IgD-negative memory B cell (primary cell): ENCODE results near the gene ALOX5AP. TPM values are rescaled to one million over a fixed set of nuclear protein-coding genes. Genes with fewer than 3 reads are reported as not detected.

Experiments
- H3K27ac Mint-ChIP-seq, 3 donors: one replicate each; pipeline ENCODE4 v1.8.0; 2020 to 2022; ENCODE audit warnings: mild to moderate bottlenecking in 3 of 3, mixed read lengths in 3 of 3, moderate library complexity in 1 of 3
- H3K27me3 Mint-ChIP-seq: one replicate; pipeline ENCODE4 v1.8.0; 2021; ENCODE audit warnings: mixed read lengths
- H3K36me3 Mint-ChIP-seq: one replicate; pipeline ENCODE4 v1.8.0; 2020; ENCODE audit warnings: mild to moderate bottlenecking, mixed read lengths
- H3K4me1 Mint-ChIP-seq, 3 donors: one replicate each; pipeline ENCODE4 v1.8.0; 2020 to 2022; ENCODE audit warnings: mixed read lengths in 3 of 3, mild to moderate bottlenecking in 1 of 3
- H3K4me3 Mint-ChIP-seq, 4 donors: one replicate each; pipeline ENCODE4 v1.8.0; 2020 to 2022; ENCODE audit warnings: mild to moderate bottlenecking in 4 of 4, mixed read lengths in 4 of 4, moderate library complexity in 3 of 4
- H3K9me3 Mint-ChIP-seq, 3 donors: one replicate each; pipeline ENCODE4 v1.8.0; 2020 to 2021; ENCODE audit warnings: mixed read lengths in 3 of 3, mild to moderate bottlenecking in 1 of 3
- polyA plus RNA-seq: library from polyadenylated mRNA; unstranded; fragments of 300-500 nt; fragmentation: Illumina TruSeq; gene quantifications from one replicate; pipeline ENCODE4 v1.2.3, GENCODE V29; 2021

The ALOX5AP gene
- polyA plus RNA-seq, 1 donor from 2014 or later: 208 TPM

- Mint-ChIP-seq H3K27ac (no peak overlapping the region), H3K27me3 (peaks cover 4% of the 10 kb centered on the region), H3K4me3 (no peak overlapping the region)
These were observed 29.7 kb upstream of the ALOX5AP start for GRCh38 chr13:30705680-30706079.

GRCh38 chr13:30708541-30708940 lies 26.8 kb upstream of the ALOX5AP start:
- H3K36me3 Mint-ChIP-seq: peaks cover 2% of the 10 kb centered on the region
- no peaks in the 10 kb centered on the region for H3K9me3 Mint-ChIP-seq
- peak overlapping the region in 1 of 3 donors; percentile 47 for H3K27ac Mint-ChIP-seq
- H3K4me1 Mint-ChIP-seq: peaks cover 7 to 14% (median 8%) of the 10 kb centered on the region in 3 donors
- peaks cover 4% of the 10 kb centered on the region for H3K27me3 Mint-ChIP-seq
- peak overlapping the region in 1 of 4 donors; percentile 35 for H3K4me3 Mint-ChIP-seq

More at GRCh38 chr13:30705680-30706079, 29.7 kb upstream of the ALOX5AP start:
- no peaks in the 10 kb centered on the region for H3K9me3 Mint-ChIP-seq
- peaks cover 2% of the 10 kb centered on the region for H3K36me3 Mint-ChIP-seq
- H3K4me1 Mint-ChIP-seq: peaks cover 1 to 9% (median 1%) of the 10 kb centered on the region in 3 donors

- no peak overlapping the region for H3K4me3 Mint-ChIP-seq
- peaks cover 2% of the 10 kb centered on the region for H3K27me3 Mint-ChIP-seq
- H3K27ac Mint-ChIP-seq: no peak overlapping the region
- H3K9me3 Mint-ChIP-seq: no peaks in the 10 kb centered on the region
- peaks cover 6 to 9% (median 8%) of the 10 kb centered on the region in 3 donors for H3K4me1 Mint-ChIP-seq
- H3K36me3 Mint-ChIP-seq: peaks cover 2% of the 10 kb centered on the region
These were observed 24.9 kb upstream of the ALOX5AP start for GRCh38 chr13:30710442-30710841.

- Mint-ChIP-seq H3K9me3 (no peaks in the 10 kb centered on the region), H3K4me1 (peaks cover 6 to 9% (median 8%) of the 10 kb centered on the region in 3 donors), H3K36me3 (peaks cover 2% of the 10 kb centered on the region), H3K27ac (no peak overlapping the region), H3K27me3 (peaks cover 2% of the 10 kb centered on the region), H3K4me3 (no peak overlapping the region)
These were observed 24.0 kb upstream of the ALOX5AP start for GRCh38 chr13:30711375-30711774.

- Mint-ChIP-seq H3K4me3 (no peak overlapping the region), H3K27me3 (peaks cover 2% of the 10 kb centered on the region), H3K27ac (no peak overlapping the region), H3K4me1 (peaks cover 7 to 9% (median 9%) of the 10 kb centered on the region in 3 donors), H3K9me3 (no peaks in the 10 kb centered on the region), H3K36me3 (peaks cover 2% of the 10 kb centered on the region)
These were observed 23.5 kb upstream of the ALOX5AP start for GRCh38 chr13:30711837-30712236.

- Mint-ChIP-seq H3K27ac (no peak overlapping the region), H3K4me1 (peaks cover 7 to 9% (median 9%) of the 10 kb centered on the region in 3 donors), H3K4me3 (no peak overlapping the region), H3K27me3 (peaks cover 2% of the 10 kb centered on the region), H3K36me3 (peaks cover 2% of the 10 kb centered on the region), H3K9me3 (no peaks in the 10 kb centered on the region)
These were observed 22.5 kb upstream of the ALOX5AP start for GRCh38 chr13:30712536-30713532.

GRCh38 chr13:30714629-30715371 lies 20.5 kb upstream of the ALOX5AP start:
- Mint-ChIP-seq H3K36me3 (no peaks in the 10 kb centered on the region), H3K4me1 (peaks cover 17 to 20% (median 18%) of the 10 kb centered on the region in 3 donors), H3K9me3 (no peaks in the 10 kb centered on the region), H3K4me3 (no peak overlapping the region), H3K27ac (no peak overlapping the region), H3K27me3 (peaks cover 5% of the 10 kb centered on the region)

GRCh38 chr13:30715372-30715756 lies 20.0 kb upstream of the ALOX5AP start:
- Mint-ChIP-seq H3K9me3 (no peaks in the 10 kb centered on the region), H3K27ac (no peak overlapping the region), H3K4me1 (peaks cover 21 to 24% (median 22%) of the 10 kb centered on the region in 3 donors), H3K36me3 (no peaks in the 10 kb centered on the region), H3K27me3 (peaks cover 5% of the 10 kb centered on the region), H3K4me3 (no peak overlapping the region)

- Mint-ChIP-seq H3K36me3 (no peaks in the 10 kb centered on the region), H3K9me3 (no peaks in the 10 kb centered on the region), H3K4me1 (peaks cover 24 to 29% (median 26%) of the 10 kb centered on the region in 3 donors), H3K27me3 (peaks cover 5% of the 10 kb centered on the region), H3K27ac (no peak overlapping the region), H3K4me3 (no peak overlapping the region)
These were observed 19.5 kb upstream of the ALOX5AP start for GRCh38 chr13:30715837-30716236.

GRCh38 chr13:30718661-30719524 lies 16.4 kb upstream of the ALOX5AP start:
- Mint-ChIP-seq H3K36me3 (no peaks in the 10 kb centered on the region), H3K9me3 (no peaks in the 10 kb centered on the region), H3K27ac (no peak overlapping the region), H3K27me3 (peaks cover 10% of the 10 kb centered on the region), H3K4me3 (peak overlapping the region in 1 of 4 donors; percentile 52), H3K4me1 (peaks cover 28 to 32% (median 28%) of the 10 kb centered on the region in 3 donors)

GRCh38 chr13:30719525-30719914 lies 15.8 kb upstream of the ALOX5AP start:
- Mint-ChIP-seq H3K9me3 (no peaks in the 10 kb centered on the region), H3K27me3 (peaks cover 10% of the 10 kb centered on the region), H3K27ac (no peak overlapping the region), H3K36me3 (no peaks in the 10 kb centered on the region), H3K4me1 (peaks cover 28 to 32% (median 28%) of the 10 kb centered on the region in 3 donors), H3K4me3 (peak overlapping the region in 1 of 4 donors; percentile 13)

- peaks cover 28 to 32% (median 28%) of the 10 kb centered on the region in 3 donors for H3K4me1 Mint-ChIP-seq
- peaks cover 9% of the 10 kb centered on the region for H3K27me3 Mint-ChIP-seq
- H3K9me3 Mint-ChIP-seq: no peaks in the 10 kb centered on the region
- H3K36me3 Mint-ChIP-seq: no peaks in the 10 kb centered on the region
- peak overlapping the region in 3 of 4 donors; percentile 0 to 61 (median 19) for H3K4me3 Mint-ChIP-seq
- H3K27ac Mint-ChIP-seq: no peak overlapping the region
These were observed 15.0 kb upstream of the ALOX5AP start for GRCh38 chr13:30720172-30720869.

GRCh38 chr13:30721936-30722335 lies 13.4 kb upstream of the ALOX5AP start:
- Mint-ChIP-seq H3K27me3 (peaks cover 8% of the 10 kb centered on the region), H3K27ac (no peak overlapping the region), H3K4me1 (peaks cover 27 to 32% (median 27%) of the 10 kb centered on the region in 3 donors), H3K9me3 (no peaks in the 10 kb centered on the region), H3K36me3 (no peaks in the 10 kb centered on the region), H3K4me3 (no peak overlapping the region)

GRCh38 chr13:30722361-30722760 lies 13.0 kb upstream of the ALOX5AP start:
- Mint-ChIP-seq H3K4me1 (peaks cover 27 to 32% (median 27%) of the 10 kb centered on the region in 3 donors), H3K27ac (no peak overlapping the region), H3K9me3 (no peaks in the 10 kb centered on the region), H3K27me3 (peaks cover 8% of the 10 kb centered on the region), H3K4me3 (no peak overlapping the region), H3K36me3 (no peaks in the 10 kb centered on the region)
